CD4-positive, alpha-beta T cell treated with Interleukin-17A for 4 hours (primary cell): Measurements from ENCODE around the gene PDGFD.

Source experiments
- DNase-seq: peaks from one replicate; pipeline ENCODE4 v3.0.0-alpha.2; 2020; ENCODE audit warnings: mixed read lengths

Gene PDGFD

GRCh38 chr11:103946793-103947545 lies 217.0 kb downstream of the PDGFD start:
- no peak for DNase-seq

DNA sequence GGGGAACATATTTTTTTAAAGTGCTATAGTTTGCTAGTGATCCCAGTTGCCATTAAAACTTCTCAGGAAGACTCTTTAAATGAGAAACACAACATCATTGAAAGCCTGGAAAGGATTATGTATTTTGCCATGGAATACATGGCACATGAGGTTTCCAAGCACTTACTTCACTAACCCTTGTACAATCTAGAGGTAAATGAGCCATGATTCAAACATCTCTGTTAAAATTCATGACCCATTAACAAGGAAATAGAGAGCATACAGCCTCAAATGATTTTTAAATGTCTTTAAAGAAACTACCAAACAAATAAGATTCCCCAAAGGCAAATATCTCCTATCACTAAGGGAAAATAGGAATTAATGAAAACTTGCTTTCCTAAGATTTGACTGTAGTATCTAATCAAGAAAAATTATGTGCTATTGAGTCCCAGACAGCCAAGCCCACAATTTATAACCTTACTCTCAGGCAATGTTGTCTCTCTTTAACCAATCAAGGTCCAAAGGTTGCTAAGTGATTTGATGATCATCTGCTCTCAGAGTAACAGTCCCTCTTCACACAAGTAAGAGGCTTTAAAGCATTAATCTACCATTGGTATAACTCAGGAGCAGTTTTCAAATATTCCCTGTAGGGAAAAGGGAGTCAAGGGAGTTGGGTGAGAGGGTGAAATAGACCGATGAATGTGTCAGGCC lies 219.6 kb downstream of the PDGFD start:
- no peak for DNase-seq

DNA sequence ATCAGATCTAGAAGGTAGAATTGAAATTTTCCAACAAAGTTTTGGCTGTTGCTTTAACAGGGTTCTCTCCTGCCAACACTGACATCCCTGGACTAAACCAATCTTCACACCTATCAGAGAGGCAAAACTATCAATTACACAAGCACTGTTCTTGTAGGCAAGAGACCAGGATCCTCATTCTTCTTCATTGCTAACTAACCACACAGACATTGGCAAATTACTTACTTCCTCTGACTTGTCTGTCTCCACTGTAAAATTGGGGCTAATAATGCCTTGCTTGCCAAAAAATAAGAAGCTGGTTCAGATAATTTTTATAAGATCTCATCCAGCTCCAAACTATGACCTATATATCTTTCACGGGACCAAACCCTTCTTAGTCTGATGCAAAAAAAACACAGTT lies 221.3 kb downstream of the PDGFD start:
- no peak for DNase-seq

DNA sequence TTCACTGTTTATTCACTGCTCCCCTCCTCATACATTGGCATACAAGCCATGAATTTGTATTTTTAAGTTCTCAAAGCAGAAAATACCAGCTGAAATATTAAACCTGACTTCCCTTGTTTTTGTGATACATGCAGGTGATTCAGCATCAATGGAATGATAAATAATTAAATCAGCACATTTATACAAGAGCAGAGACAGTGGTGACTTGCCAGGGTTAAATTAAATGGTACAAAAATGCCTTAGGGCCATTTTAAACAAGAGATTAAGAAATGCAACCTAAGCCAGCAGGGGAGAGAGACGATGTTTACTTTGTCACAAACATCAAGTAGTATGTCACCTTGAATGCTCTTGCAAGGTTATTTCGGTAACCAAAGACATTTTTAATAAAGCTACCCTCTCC lies 223.4 kb downstream of the PDGFD start:
- DNase-seq, result no peak

DNA sequence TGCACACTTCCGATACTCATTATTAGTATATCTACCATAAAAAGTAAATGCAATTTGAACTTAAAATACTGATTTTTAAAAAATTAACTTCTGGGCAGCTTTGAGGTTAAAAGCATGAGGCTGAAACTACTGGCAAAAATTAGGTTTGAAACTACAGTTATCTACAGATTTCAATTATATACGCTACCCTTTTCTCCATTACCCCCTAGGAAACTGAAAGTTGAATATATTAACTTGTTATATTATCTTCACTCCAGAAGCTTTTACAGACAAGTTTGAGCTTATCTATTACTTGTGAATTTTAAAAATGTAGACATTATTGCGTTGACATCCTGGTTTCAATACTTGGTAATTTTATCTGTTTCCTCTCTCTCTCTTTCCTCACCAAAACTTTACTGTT lies 224.3 kb downstream of the PDGFD start:
- DNase-seq, result no peak

GRCh38 chr11:103936059-103936458 lies 227.9 kb downstream of the PDGFD start:
- no peak for DNase-seq

- DNase-seq, result no peak
These were observed 228.7 kb downstream of the PDGFD start for GRCh38 chr11:103935219-103935618.

DNA sequence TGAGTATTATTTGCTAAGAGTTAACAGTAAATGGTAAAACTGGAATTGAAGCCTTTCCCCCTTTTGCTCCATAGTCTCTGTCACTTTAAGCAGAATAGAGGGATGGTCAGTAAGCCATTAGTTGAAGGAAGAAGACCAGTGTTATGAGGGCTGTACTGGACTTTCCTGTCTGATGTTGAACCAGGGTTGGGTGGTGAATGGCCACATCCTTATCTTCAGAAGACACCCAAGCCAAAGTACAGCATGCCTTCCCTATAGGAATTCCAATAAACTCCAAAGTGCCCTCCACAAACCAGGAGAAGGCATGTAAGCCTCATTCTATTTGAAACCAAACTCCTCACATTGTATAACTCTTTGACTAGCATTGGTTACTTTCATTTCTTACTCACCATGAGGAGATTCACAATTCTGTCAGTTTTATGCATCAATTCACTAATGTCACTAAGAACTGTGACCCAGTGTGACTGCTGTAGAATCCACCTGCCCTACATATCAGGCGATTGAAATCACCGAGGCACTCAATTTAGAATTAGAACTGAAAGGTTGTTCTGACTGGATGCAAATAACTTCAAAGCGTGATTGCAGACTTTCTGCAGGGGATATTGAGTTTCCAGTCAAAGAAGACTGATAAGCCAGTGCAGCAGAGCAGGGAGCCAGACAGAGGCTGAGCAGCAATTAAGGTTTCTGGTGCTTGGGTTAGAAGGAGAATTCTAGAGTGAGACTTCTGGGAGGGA lies 234.6 kb downstream of the PDGFD start:
- no peak for DNase-seq

GRCh38 chr11:103928802-103929161 lies 235.2 kb downstream of the PDGFD start:
- no peak for DNase-seq

- DNase-seq, result no peak
These were observed 235.7 kb downstream of the PDGFD start for GRCh38 chr11:103928040-103928801.

DNA sequence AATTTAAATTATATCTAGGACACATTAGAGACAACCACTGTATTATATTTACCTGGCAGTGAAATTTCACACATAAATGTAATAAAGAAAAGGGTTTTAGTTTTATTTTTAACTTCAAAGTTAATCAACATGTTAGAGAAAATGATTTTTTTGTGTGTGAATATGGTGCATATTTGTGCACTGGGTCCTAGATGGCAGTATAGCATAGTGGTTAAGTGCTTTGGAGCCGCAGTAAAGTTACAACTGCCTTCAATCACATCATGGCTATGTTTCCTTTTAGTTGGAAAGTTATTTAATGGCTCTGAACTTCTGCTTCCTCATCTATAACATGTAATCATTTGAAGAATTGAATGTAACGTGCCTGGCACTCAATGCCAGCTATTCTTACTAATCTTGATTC lies 236.4 kb downstream of the PDGFD start:
- no peak for DNase-seq

- no peak for DNase-seq
These were observed 237.0 kb downstream of the PDGFD start for GRCh38 chr11:103926990-103927389.

DNA sequence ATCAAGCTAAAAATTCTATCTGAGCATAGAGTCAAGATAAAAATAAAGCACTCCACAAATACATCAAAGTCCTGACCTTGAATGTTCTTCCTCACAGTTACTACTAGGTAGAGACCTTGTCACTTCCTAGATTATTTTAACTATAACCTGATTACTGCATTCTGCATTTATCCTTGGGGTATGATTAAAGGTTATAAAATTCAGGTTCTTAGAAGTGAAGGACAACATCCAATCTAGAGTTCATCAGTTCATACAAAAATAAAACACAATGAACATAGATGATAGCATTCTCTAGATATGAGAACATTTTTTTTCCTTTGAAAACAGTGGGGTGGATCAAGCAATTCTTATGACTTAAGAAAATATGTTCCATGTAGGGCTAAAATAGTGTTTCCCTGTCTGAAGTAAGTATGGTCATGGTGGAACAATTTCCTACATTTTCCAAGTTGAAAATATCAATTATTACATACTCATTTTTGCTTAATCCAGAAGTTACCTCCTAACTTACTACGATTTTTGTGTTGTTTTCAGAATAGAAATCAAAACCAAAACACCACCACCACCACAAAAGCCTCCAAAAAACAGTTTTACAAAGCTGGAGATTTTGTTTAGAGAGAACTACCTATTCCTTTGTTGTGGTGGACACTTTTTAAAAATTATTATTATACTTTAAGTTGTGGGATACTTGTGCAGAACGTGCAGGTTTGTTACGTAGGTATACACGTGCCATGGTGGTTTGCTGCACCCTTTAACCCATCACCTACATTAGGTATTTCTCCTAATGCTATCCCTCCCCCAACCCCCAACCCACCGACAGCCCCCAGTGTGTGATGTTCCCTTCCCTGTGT lies 239.6 kb downstream of the PDGFD start:
- DNase-seq, result no peak

- no peak for DNase-seq
These were observed 240.5 kb downstream of the PDGFD start for GRCh38 chr11:103923451-103923931.

- no peak for DNase-seq
These were observed 243.0 kb downstream of the PDGFD start for GRCh38 chr11:103920933-103921332.

DNA sequence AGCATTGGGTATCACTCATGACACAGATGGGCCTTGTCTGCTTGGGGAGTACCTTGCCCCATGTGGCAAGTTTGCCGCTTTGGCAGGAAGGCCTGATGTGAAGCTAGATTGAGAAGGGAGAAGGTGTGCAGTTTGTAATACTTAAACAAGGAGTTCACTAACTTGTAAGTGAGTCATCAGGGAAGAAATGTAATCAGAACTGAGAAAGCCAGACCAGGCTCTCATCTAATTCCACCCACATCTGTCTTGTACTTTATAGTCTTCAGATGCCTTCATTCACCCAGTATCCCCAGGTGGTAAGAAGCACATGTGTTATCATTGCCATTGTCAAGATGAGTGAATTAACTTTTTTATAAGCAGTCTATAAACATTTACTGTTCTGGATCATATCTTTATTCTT lies 243.5 kb downstream of the PDGFD start:
- DNase-seq, result no peak

- DNase-seq, result no peak
These were observed 253.2 kb downstream of the PDGFD start for GRCh38 chr11:103910721-103911120.

DNA sequence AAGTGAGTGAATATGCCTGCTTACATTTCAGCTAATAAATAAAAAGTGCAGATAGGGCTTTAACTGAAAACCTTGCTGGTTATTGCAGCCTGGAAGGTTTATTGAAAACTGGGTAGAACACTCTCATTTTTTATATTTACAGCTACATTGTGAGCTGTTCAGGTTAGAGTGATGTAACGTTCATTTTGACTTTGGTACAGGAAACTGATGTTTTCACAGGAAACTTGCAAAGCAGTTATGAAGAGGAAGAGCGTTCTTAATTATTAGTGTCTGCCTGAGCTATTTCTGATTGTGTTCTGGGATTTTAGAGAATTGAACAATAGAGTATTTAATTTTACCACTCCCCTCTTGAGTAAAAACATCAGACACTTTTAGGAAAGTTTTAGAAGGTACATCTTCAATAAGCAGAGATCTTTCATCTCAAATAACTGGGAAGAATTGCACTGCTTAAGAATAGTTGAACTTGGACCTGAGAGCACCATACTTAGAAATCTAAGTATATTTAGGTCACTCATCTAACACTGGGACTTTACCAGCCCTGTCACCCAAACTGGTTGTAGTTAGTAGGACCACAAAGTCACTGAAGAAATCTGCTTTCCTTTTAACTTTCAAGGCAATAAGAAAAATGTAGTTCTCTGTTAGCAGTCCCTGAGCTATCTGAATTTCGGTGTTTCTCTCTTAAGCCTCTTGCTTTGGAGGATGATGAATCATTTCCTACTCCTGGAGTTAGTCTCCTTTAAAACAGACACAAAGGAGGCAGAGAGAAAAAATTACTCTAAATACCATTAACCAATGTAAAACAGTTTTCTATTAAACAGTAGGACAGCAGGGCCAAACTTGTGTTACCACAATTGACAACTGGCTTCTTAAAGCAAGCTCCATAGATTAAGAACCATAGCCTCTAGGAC lies 256.1 kb downstream of the PDGFD start:
- no peak for DNase-seq

- no peak for DNase-seq
These were observed 256.8 kb downstream of the PDGFD start for GRCh38 chr11:103907136-103907535.

DNA sequence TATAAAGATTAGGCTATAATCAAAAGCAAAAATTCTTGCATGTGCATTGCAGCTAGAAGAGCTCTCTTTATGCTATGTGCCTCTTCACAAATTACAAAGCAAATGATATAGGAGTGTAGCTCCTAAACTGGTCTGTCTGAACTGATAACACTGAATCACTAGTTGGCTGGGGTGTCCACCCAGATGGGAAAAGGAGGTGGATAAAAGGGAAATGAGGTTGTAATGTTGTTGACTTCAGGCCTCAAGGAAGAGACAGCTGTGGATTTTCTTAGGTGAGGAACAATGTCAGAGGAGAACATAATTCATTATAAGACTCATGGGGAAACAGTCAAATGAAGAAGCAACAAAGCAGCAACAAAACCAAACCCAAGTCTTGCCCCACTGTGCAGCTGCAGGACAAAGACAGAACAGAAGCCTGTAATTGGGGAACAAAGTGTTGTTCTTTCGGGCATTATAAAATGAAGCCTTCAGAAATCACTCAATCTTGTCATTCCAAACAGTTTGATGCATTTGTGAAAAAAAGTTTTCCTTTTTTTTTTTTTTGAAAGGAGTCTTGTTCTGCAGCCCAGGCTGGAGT lies 257.6 kb downstream of the PDGFD start:
- DNase-seq, result no peak

- no peak for DNase-seq
These were observed 259.7 kb downstream of the PDGFD start for GRCh38 chr11:103904324-103904667.
